GM23338 (cell line): Measurements from ENCODE around the gene CDK3. TPM values are rescaled to one million over a fixed set of nuclear protein-coding genes. Genes with fewer than 3 reads are reported as not detected.

ENCODE experiments used
- ATAC-seq: fragments of 200-7000 bp; cut with Tn5 transposase; 3 replicates; pipeline ENCODE4 v1.9.1; 2020
- DNase-seq: peaks from one replicate; pipeline ENCODE4 v3.0.0-alpha.2; 2015; ENCODE audit warnings: low spot score
- H2AFZ ChIP-seq: fragments of 200-600 bp; sonication (generic); 2 replicates; pipeline ENCODE4 v1.8.0; 2016; ENCODE audit warnings: antibody characterized with exemption, mild to moderate bottlenecking, moderate library complexity
- H3F3A ChIP-seq: fragments of 200-600 bp; sonication (generic); replicated peaks from 2 replicates; pipeline ENCODE4 v1.8.0; 2017; ENCODE audit warnings: antibody characterized with exemption, mixed run types, low read depth
- H3K27ac ChIP-seq: fragments of 200-600 bp; sonication (generic); 2 replicates; pipeline ENCODE4 v1.6.1; 2016; ENCODE audit warnings: low read depth
- H3K27me3 ChIP-seq: fragments of 200-600 bp; sonication (generic); 2 replicates; pipeline ENCODE4 v1.8.0; 2016; ENCODE audit warnings: mild to moderate bottlenecking, mixed run types, moderate library complexity; ENCODE audit not compliant: insufficient read depth
- H3K36me3 ChIP-seq: fragments of 200-600 bp; sonication (generic); 2 replicates; pipeline ENCODE4 v1.8.0; 2016; ENCODE audit warnings: mild to moderate bottlenecking; ENCODE audit not compliant: insufficient read depth
- H3K4me1 ChIP-seq: fragments of 200-600 bp; sonication (generic); 2 replicates; pipeline ENCODE4 v1.8.0; 2016; ENCODE audit warnings: mild to moderate bottlenecking, moderate library complexity; ENCODE audit not compliant: insufficient read depth
- H3K4me2 ChIP-seq: fragments of 200-600 bp; sonication (generic); 2 replicates; pipeline ENCODE4 v1.7.1; 2017; ENCODE audit warnings: mixed run types
- H3K4me3 ChIP-seq: fragments of 200-600 bp; sonication (generic); 2 replicates; pipeline ENCODE4 v1.6.1; 2016; ENCODE audit warnings: mixed run types
- H3K79me2 ChIP-seq: fragments of 200-600 bp; sonication (generic); replicated peaks from 2 replicates; pipeline ENCODE4 v1.8.0; 2017; ENCODE audit warnings: mild to moderate bottlenecking; ENCODE audit not compliant: insufficient read depth
- H3K9me2 ChIP-seq: fragments of 200-600 bp; sonication (generic); 2 replicates; pipeline ENCODE4 v1.8.0; 2017; ENCODE audit not compliant: insufficient read depth
- H4K20me1 ChIP-seq: fragments of 200-600 bp; sonication (generic); replicated peaks from 2 replicates; pipeline ENCODE4 v1.8.0; 2017; ENCODE audit warnings: mild to moderate bottlenecking; ENCODE audit not compliant: insufficient read depth
- H3K27ac Mint-ChIP-seq: 2 replicates; pipeline ENCODE4 v1.8.0; 2020; ENCODE audit warnings: inconsistent platforms, mild to moderate bottlenecking, moderate library complexity, mixed read lengths
- H3K27me3 Mint-ChIP-seq: 3 replicates; pipeline ENCODE4 v1.8.0; 2022; ENCODE audit warnings: low read depth, mild to moderate bottlenecking, moderate library complexity, mixed read lengths, inconsistent platforms; ENCODE audit not compliant: insufficient read depth, poor library complexity
- H3K36me3 Mint-ChIP-seq: 3 replicates; pipeline ENCODE4 v1.8.0; 2021; ENCODE audit warnings: low read depth, mild to moderate bottlenecking, inconsistent platforms, moderate library complexity, mixed read lengths
- H3K4me1 Mint-ChIP-seq: 3 replicates; pipeline ENCODE4 v1.8.0; 2020; ENCODE audit warnings: mild to moderate bottlenecking, inconsistent platforms, mixed read lengths
- H3K4me3 Mint-ChIP-seq: 3 replicates; pipeline ENCODE4 v1.8.0; 2021; ENCODE audit warnings: moderate library complexity, mild to moderate bottlenecking, inconsistent platforms, mixed read lengths
- H3K9me3 Mint-ChIP-seq: 3 replicates; pipeline ENCODE4 v1.8.0; 2020; ENCODE audit warnings: moderate library complexity, mild to moderate bottlenecking, inconsistent platforms, mixed read lengths
- CREB1 ChIP-seq: fragments of 250-450 bp; sonication (Bioruptor Pico); IDR thresholded peaks from 2 replicates; pipeline ENCODE4 v1.5.0; 2020; ENCODE audit warnings: low read depth, mild to moderate bottlenecking, moderate library complexity
- ETS1 ChIP-seq: IDR thresholded peaks from 2 replicates; pipeline ENCODE4 v1.6.1; 2016; ENCODE audit warnings: antibody characterized with exemption
- EZH2phosphoT487 ChIP-seq: fragments of 200-600 bp; sonication (generic); IDR thresholded peaks from one replicate; pipeline ENCODE4 v1.8.1; 2018; ENCODE audit warnings: antibody characterized with exemption; ENCODE audit not compliant: unreplicated experiment
- JUNB ChIP-seq: IDR thresholded peaks from one replicate; pipeline ENCODE4 v1.6.1; 2016; ENCODE audit warnings: antibody characterized with exemption; ENCODE audit not compliant: unreplicated experiment
- NANOG ChIP-seq: IDR thresholded peaks from 2 replicates; pipeline ENCODE4 v1.6.1; 2016; ENCODE audit warnings: antibody characterized with exemption, borderline replicate concordance
- REST ChIP-seq: IDR thresholded peaks from one replicate; pipeline ENCODE4 v1.6.1; 2018; ENCODE audit warnings: antibody characterized with exemption; ENCODE audit not compliant: unreplicated experiment
- STAT1 ChIP-seq: IDR thresholded peaks from one replicate; pipeline ENCODE4 v1.6.1; 2016; ENCODE audit warnings: antibody characterized with exemption; ENCODE audit not compliant: unreplicated experiment
- ZNF331 ChIP-seq: fragments of 250-450 bp; sonication (Bioruptor Pico); IDR thresholded peaks from 2 replicates; pipeline ENCODE4 v1.5.0; 2020; ENCODE audit warnings: low read depth, mild to moderate bottlenecking, moderate library complexity
- polyA plus RNA-seq: library from polyadenylated mRNA; unstranded; fragments of >200 nt; fragmentation: Nextera tagmentation; extraction: Ambion mirVana; gene quantifications from 2 replicates; pipeline ENCODE4 v1.2.1, GENCODE V29; 2016
- total RNA-seq: library from RNA; depleted of rRNA; stranded (reverse); fragments of >200 nt; shearing (Covaris generic); gene quantifications from 2 replicates; pipeline ENCODE4 v1.2.3, GENCODE V29; 2014

The CDK3 gene
- total and polyA plus RNA-seq, 2 experiments from 2014 or later = 7.9 to 10.2 TPM

GRCh38 chr17:76032780-76033108, 32.1 kb downstream of the CDK3 start:
- Histone ChIP-seq H4K20me1 (no peaks in the 10 kb centered on the region), H3K27me3 (no peaks in the 10 kb centered on the region), H3K4me3 (no peak overlapping the region), H3K27ac (no peak overlapping the region), H3F3A (peaks cover 12% of the 10 kb centered on the region), H3K9me2 (no peaks in the 10 kb centered on the region), H3K4me1 (peaks cover 22% of the 10 kb centered on the region), H3K4me2 (no peak overlapping the region), H3K79me2 (no peaks in the 10 kb centered on the region), H3K36me3 (no peaks in the 10 kb centered on the region), H2AFZ (peak overlapping the region; percentile 72)
- Mint-ChIP-seq H3K36me3 (no peaks in the 10 kb centered on the region), H3K4me3 (no peak overlapping the region), H3K27me3 (peaks cover 14% of the 10 kb centered on the region), H3K9me3 (no peaks in the 10 kb centered on the region), H3K27ac (no peak overlapping the region), H3K4me1 (peaks cover 23% of the 10 kb centered on the region)
- DNase-seq (no peak), ATAC-seq (no peak)
- TF ChIP-seq REST = no peak

GRCh38 chr17:76033139-76033538, 32.5 kb downstream of the CDK3 start:
- peaks cover 14% of the 10 kb centered on the region for H3K27me3 Mint-ChIP-seq
- peaks cover 23% of the 10 kb centered on the region for H3K4me1 Mint-ChIP-seq
- H3K9me3 Mint-ChIP-seq = no peaks in the 10 kb centered on the region
- ATAC-seq (no peak), DNase-seq (no peak)
- H3K4me1 ChIP-seq = peaks cover 22% of the 10 kb centered on the region
- no peaks in the 10 kb centered on the region; the same call in 1 of the 2 replicates for H4K20me1 ChIP-seq
- peaks cover 1% of the 10 kb centered on the region; the same call in 2 of the 3 replicates for H3K36me3 Mint-ChIP-seq
- no peak overlapping the region for H3K27ac Mint-ChIP-seq
- no peak overlapping the region for H3K27ac ChIP-seq
- no peaks in the 10 kb centered on the region for H3K36me3 ChIP-seq
- no peak overlapping the region for H3K4me3 Mint-ChIP-seq
- H3K4me3 ChIP-seq = no peak overlapping the region
- H3K9me2 ChIP-seq = no peaks in the 10 kb centered on the region
- no peaks in the 10 kb centered on the region for H3K27me3 ChIP-seq
- H2AFZ ChIP-seq = no peak overlapping the region
- H3K79me2 ChIP-seq = no peaks in the 10 kb centered on the region
- H3F3A ChIP-seq = peaks cover 15% of the 10 kb centered on the region
- no peak overlapping the region for H3K4me2 ChIP-seq
- TF ChIP-seq CREB1 (CRISPR knock-in tag) (no peak), STAT1 (no peak), ZNF331 (no peak), NANOG (no peak), REST (no peak), EZH2phosphoT487 (no peak), JUNB (no peak), ETS1 (no peak)
